Esophagus squamous epithelium (tissue), 4 donors: ENCODE results near the gene CDKAL1.

Experiments used
- CTCF ChIP-seq, 6 experiments: fragments of 450-650 bp in 4 of 6; fragments of 200-600 bp in 2 of 6; sonication (generic) in 2 of 6; IDR thresholded peaks; one replicate each; pipeline ENCODE4 v1.5.1; 2016 to 2019; ENCODE audit warnings: antibody characterized with exemption in 6 of 6, mild to moderate bottlenecking in 4 of 6, moderate library complexity in 4 of 6
- POLR2A ChIP-seq, 4 donors: fragments of 450-650 bp; IDR thresholded peaks; one replicate each; pipeline ENCODE4 v1.6.1; 2017; ENCODE audit warnings: antibody characterized with exemption in 4 of 4, mild to moderate bottlenecking in 4 of 4, moderate library complexity in 3 of 4

GRCh38 chr6:20664250-20664649, 130.0 kb downstream of the CDKAL1 start:
- TF ChIP-seq POLR2A (IDR thresholded peaks at IDR 0.05) = no peak
- no peak for TF ChIP-seq CTCF (IDR thresholded peaks at IDR 0.05)
